GM12892 (cell line): ENCODE measurements around the gene KAT8.

ENCODE experiments used
- DNase-seq: peaks from one replicate; pipeline ENCODE4 v3.0.0; 2011; ENCODE audit not compliant: insufficient read length
- FAIRE-seq: peaks from 2 replicates; lab custom pipeline; 2011; peaks lifted over from hg19 to GRCh38; lab: Jason Lieb, UNC
- POLR2A ChIP-seq: IDR thresholded peaks from 2 replicates; pipeline ENCODE4 v1.6.1; 2011; ENCODE audit warnings: low read depth, low read length, control low read depth
- POLR2AphosphoS5 ChIP-seq: IDR thresholded peaks from 2 replicates; pipeline ENCODE4 v1.6.1; 2011; ENCODE audit warnings: low read depth, low read length, control low read depth
- TAF1 ChIP-seq: IDR thresholded peaks from 2 replicates; pipeline ENCODE4 v1.6.1; 2011; ENCODE audit warnings: low read depth, mild to moderate bottlenecking, control low read depth, low read length, borderline replicate concordance

KAT8 gene

DNA sequence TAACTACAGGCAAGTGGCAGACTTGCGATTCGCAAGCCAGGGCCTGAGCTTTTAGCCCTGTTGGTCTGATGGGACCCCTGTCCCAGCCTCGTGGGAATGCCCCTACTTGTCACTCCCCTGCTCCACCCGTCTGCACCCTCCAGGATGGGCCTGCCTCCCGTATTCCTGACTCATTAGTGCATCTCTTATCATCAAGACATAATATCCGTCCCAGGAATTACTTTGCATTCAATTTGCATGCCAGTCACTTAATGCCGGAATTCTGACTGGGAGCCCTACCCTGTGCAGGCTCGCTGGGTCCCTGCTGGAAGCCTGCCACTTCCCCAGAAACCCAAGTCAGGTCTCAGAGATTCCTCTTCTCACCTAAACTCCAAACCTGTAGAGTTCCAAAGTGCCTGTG, 32.1 kb upstream of the KAT8 start:
- no peak for FAIRE-seq
- DNase-seq, result no peak
- no peak for TF ChIP-seq POLR2A
- TF ChIP-seq TAF1, result no peak
- no peak for TF ChIP-seq POLR2AphosphoS5

DNA sequence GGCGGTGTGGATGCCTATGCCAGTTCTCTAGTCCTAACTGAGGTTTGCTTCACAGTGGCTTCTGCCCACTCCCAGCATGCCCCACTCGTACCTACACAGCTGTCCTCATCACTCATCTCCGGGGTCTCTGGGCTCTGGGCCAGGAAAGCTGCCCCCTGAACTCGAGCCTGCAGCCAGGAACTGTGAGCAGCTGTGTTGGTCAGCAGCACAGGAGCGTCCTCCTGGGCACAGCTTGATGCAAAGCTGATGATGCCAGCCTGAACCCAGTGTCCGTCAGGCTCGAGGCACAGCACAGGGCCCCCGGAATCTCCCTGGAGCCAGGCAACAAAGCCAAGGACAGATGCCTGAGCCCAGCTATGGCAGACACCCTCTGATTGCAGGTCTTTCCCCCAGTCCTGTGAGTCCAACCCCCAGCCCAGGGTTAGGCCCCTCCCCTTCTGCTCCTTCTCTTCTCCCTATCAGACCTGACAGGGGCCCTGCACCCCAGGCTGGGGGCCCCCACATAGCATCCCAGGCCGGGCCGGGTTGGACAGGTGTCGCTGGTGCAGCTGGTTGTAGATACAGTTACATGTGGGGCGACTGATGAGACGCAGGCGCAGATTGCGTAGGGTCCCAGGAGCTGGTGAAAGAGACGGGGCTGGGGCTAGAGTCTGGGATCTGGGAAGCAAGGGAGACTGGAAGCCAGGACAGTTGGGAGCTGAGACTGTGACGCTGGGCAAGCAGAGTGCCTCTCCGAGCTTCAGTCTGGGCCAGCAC, 31.4 kb upstream of the KAT8 start:
- DNase-seq (no peak), FAIRE-seq (no peak)
- no peak for TF ChIP-seq TAF1
- TF ChIP-seq POLR2A, result no peak
- TF ChIP-seq POLR2AphosphoS5, result no peak

DNA sequence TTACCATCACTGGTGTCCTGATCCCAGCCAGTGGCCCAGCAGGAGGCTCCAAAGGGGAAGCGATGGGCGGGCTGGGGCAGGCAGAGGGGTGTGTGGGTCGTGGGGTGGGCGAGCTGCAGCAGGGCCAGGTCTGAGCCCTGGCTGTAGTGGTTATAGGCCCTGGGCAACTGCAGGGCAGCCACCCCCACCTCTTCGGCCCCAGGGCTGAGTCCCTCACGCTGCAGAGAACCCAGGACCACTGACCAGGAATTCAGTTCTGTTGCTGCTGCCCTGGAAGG, 30.9 kb upstream of the KAT8 start:
- TF ChIP-seq TAF1 (no peak), POLR2AphosphoS5 (no peak), POLR2A (no peak)
- no peak for FAIRE-seq
- DNase-seq, result no peak

DNA sequence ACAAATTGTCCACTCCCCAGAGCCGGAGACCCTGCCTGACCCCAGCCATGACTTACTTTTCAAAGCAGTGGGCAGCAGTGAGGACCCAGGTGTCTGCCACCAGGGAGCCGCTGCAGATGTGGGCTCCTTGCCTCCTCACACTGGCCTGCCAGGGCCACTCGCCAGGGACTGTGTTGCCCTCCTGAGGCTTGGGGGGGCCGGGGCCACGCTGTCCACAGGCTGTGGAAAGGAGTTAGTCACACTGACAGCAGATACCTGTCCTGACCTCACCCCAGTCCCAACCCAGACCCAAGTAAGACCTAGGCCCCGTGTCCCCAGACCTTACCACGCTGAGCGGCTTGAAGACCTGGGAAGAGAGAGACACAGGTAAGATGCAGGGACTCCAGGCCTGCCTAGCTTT, 30.0 kb upstream of the KAT8 start:
- no peak for TF ChIP-seq POLR2A
- TF ChIP-seq POLR2AphosphoS5, result no peak
- TF ChIP-seq TAF1, result no peak
- DNase-seq (no peak), FAIRE-seq (no peak)

DNA sequence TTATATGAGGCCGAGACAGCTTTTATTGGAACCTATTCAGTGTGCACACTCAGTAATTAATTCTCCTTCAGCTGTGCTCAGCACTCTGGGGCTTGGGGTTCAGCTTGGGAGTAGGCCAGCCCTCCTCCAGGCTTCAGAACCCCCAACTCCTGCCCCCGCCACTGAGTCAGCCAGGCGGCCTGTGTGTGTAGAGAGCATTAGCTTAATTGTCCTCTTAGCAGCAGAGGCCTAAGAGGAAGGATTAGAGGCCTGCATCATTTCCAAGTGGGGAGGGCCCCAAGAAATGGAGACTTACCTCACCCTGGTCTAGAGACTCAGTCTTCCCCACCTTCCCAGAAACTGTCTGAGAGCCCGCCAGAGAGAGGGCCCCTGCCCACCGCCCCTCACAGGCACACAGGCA, 29.5 kb upstream of the KAT8 start:
- DNase-seq, result no peak
- FAIRE-seq, result no peak
- TF ChIP-seq TAF1, result no peak
- TF ChIP-seq POLR2AphosphoS5, result no peak
- TF ChIP-seq POLR2A, result no peak

DNA sequence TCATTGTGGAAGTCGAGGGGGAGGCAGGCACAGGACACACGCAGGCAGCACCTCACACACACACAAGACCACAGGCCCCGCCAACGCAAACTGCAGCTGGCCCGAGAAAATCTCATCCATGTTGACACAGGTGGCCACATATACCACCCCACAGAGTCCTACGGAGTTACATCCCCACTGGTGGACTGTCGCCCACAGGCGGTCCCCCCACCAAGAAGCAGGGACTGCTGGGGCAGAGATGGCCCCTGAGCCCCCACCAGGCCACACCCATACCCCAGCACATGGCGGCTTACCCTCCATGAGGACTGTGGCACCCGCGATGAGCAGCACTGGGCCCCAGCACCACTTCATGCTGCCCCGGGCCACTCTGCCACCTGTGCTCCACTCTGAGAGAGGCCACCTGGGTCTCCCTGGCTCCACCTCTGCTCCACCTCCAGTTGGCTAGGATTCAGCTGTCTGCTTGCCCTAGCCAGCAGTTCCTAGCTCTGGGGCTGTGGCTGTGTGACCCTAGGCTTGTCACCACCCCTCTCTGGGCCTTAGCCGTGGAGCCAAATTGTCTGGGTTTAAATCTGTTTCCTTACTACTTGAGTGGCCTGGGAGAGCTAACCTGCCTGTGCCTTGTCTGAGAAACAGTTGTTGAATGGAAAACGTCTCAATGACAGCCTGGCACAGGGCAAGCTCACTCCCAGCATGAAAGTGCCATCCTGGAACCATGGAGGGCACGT, 28.8 kb upstream of the KAT8 start, which contains the start of gene PRSS53:
Gene PRSS53 (minus strand): TSS at position 485 of the 725 bp plus-strand sequence. CDS start 134 bp downstream, at position 351.
- FAIRE-seq (no peak), DNase-seq (no peak)
- TF ChIP-seq POLR2A (no peak), TAF1 (no peak), POLR2AphosphoS5 (no peak)

DNA sequence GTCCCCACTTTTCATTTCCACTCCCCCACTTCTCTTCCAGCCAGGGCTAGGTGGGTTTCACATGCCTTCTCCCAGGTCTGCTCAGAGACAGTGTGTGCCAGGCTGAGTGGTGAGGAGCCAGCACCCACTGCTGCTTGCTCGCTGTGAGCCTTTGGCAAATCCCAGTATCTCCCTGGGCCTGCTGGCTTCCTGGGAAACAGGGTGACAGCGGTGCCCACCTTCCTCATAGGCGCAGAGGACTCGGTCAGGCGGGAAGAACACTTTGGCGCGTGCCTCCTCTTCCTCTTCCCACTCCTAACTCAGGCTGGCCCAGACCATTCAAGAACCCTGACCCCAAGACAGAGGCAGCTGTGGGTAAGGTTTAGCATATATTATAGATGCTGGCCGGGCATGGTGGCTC, 28.3 kb upstream of the KAT8 start:
- FAIRE-seq, result no peak
- DNase-seq, result no peak
- TF ChIP-seq TAF1, result no peak
- TF ChIP-seq POLR2AphosphoS5, result no peak
- no peak for TF ChIP-seq POLR2A

DNA sequence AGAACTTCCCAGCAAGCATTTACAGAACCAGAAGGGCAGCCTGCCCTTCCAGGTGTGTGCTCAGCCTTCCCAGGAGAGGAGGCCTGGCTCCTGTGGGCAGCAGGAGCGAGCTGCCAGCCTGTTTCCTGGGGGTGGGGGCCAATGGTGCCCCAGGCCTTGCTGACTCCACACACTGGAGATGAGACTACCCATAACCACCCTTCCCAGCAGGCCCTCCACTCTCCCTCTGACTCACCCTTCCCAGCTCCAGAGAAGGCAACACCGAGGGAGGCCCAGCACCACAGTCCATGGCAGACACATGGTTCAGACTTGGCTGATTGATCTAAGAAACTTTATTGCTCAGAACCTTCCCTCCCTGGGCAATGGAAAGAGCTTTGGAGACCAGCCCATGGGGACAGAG, 26.9 kb upstream of the KAT8 start:
- no peak for TF ChIP-seq POLR2AphosphoS5
- TF ChIP-seq TAF1, result no peak
- no peak for TF ChIP-seq POLR2A
- FAIRE-seq (no peak), DNase-seq (no peak)

DNA sequence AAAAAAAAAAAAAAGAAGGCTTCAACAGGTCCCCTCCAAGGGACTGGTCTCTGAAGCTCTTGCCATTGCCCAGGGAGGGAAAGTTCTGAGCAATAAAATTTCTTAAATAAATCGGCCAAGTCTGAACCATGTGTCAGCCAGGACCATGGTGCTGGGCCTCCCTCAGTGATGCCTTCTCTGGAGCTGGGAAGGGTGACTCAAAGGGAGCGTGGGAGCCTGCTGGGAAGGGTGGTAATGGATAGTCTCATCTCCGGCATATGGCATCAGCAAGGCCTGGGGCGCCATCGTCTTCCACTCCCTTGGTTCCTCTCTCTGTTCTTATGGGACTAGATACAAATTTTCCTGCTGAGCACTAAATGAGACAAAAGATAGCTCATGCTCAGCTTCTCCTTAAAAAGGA, 25.1 kb upstream of the KAT8 start:
- no peak for FAIRE-seq
- DNase-seq, result no peak
- TF ChIP-seq TAF1, result no peak
- TF ChIP-seq POLR2AphosphoS5, result no peak
- TF ChIP-seq POLR2A, result no peak

DNA sequence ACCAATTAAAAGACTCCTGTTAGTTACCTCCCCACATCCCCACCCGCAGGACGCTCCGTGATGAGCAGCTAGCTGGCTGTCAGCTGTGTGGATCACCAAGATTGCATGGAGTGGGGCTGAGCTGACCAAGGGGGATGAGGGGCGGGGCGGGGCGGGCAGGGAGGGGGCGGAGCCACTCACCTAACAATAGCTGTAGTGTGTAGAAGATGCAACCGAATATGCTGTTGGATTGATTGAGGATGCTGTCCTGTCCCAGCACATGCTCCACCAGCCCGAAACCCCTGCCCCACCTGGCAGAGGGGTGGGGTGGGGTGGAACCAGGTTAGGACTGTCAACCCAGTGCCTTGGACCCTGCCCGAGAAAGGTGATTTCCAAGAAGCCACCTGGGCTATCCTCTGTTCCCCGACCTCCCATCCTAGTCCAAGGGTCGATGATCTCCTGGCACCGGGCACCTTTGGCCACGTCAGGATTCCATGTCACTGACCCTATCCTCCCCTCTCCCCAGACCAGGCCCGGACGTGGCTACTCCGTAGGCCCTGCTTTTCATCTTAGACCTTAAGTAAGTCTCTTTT, 24.2 kb upstream of the KAT8 start:
- peak; percentile 36 for FAIRE-seq

DNA sequence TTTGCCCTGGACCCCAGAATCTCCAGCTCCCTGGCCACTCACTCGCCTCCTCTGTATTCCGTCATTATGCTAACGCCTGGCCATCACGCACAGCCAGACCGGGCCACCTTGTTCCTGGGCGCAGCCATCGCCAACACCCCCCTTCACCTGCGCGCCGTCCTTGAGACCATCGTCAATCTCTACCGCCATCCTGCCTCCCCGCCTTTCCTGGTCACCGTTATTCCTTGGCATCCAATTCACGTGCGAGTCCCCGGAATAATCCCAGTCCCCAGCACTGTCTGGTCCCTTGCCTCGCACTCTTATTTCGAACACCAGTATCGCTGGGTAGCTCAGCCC, 23.4 kb upstream of the KAT8 start:
- DNase-seq (no peak), FAIRE-seq (no peak)

More for the DNA sequence above, 24.2 kb upstream of the KAT8 start:
- DNase-seq, result no peak
- TF ChIP-seq TAF1 (no peak), POLR2AphosphoS5 (no peak), POLR2A (no peak)

More for the DNA sequence above, 23.4 kb upstream of the KAT8 start:
- TF ChIP-seq POLR2A (no peak), TAF1 (no peak), POLR2AphosphoS5 (no peak)
